ENCODE data around the gene TTC39B.

TTC39B gene

DNA sequence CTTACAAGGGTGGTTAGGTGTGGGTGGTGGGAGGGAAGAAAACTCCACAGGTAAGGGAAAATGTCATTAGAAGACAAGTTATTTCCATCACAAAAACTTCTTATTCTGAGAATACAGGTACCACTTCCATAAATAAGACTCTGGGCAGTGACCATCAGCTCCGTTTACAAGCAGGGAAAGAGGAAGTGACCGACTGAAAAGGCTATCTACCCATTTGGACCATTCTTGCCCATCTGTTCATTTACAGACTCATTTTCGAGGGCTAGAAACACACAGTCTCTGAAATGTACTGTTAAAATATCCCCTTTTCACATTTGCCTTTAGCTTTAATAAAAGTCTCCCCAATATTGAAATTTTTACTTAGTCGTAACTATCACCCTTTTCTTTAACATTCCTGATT is 79.5 kb downstream of the TTC39B start:
- no peak for DNase-seq (ENCODE audit: low read depth in 2 of 2)

DNA sequence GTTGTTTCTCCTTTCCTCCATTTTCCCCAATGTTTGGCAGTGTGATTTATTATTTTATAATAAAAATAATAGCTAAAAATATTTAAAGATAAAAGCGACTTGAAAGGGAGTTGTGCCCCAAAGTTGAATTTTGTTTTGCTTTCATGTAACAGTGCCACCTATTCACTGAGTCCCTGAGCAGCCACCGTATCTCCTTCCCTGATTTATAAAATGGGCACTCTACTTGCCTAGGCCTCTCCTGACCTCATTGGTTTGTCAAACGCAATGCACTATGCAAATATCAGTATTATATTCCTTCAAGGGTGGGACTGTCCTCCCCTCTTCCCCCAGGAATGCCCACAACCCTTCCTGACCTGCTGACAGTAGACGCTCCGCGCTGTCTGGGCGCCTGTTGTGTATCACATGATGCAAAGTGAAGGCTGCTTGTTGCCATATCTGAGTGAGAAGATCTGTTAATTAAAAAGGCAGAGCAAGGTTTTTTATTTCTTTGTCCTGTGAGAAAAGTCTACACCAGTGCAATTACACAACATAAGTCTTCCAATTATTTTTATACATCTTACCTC is 81.4 kb downstream of the TTC39B start:
- no peak for DNase-seq (ENCODE audit: low read depth in 2 of 2)

DNA sequence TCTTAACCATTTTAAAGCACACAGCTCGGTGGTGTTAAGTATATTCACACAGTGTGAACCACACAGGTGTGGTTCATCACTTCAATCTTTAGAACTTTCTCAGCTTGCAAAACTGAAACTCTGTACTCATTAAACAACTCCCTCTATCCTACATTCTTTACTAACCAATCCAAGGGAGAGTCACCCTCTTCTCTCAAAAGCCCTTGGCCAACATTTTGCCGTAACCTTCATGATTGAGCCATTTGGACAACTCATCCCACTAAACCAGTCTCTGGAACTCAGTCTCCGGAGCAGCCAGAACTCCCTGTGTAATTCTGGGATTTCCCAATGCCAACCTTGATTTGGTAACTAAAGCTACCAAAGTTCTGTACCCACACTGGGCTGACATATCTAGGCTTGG is 84.7 kb downstream of the TTC39B start:
- DNase-seq (ENCODE audit: low read depth in 2 of 2), result no peak

DNA sequence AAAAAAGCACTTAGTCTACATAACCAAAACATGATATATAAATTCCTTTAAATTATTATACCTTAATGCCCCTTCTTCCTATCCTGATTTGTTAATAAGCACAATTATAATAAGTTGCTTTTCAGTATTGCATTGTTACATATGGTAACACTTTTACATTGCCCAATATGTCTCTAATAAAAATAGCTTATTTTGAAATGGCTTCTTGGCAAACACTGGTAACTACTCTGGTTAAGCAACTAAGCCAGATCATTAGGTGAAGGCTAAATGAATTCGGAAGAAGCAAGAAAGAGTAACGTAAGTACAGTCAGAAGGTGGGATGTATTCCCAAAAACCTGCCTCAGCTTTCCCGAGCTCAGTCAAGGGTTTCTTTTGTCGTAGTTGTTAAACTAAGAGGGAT is 85.3 kb downstream of the TTC39B start:
- no peak for DNase-seq (ENCODE audit: low read depth in 2 of 2)

DNA sequence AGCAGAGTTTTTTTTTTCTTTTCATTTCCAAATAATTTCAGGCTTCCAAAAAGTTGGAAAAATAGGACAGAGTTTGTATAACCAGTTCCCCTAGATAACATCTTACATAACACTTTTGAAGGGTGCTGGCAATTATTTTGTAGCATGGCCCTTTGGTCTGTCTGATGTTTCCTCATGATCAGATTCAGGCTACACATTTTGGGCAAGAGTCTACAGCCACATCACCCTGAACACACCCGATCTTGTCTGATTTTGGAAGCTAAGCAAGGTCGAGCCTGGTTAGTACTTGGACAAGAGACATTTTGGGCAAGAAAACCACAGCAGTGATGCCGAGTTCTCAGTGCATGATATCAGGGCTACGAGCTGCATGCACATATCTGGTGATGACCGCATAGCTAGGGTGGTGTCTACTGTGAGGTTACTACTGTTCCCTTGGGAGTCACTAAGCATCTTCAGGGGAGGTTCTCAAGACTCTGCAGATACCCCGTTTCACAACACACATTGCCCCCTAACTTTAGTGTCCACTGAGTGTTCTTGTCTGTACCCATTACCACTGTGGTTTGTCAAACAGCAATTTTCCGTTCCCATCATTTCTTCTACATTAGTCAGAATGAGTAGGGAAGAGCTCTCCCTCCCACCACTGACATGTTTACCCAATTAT is 86.2 kb downstream of the TTC39B start:
- peak; percentile 29 to 37 for DNase-seq (ENCODE audit: low read depth in 2 of 2)

DNA sequence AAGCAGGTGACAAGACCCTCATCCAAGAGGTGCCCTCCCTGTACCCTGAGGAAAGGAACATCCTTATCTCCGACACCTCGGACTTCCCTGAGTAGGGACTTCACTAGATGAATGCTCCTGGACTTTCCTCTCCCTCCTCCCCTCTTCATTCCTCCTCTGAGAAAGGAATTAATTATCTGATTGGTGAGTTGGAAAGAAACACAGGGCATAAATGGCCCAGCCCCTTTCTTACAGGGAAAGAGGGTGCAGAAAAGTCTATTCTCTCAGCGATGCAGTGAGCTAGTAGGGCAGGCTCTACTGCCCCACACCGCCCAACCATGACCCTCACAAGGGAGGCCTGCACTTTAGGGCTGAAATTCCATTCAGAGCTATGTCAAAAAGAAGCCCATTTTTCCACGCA is 87.5 kb downstream of the TTC39B start:
- DNase-seq (ENCODE audit: low read depth in 2 of 2), result no peak

DNA sequence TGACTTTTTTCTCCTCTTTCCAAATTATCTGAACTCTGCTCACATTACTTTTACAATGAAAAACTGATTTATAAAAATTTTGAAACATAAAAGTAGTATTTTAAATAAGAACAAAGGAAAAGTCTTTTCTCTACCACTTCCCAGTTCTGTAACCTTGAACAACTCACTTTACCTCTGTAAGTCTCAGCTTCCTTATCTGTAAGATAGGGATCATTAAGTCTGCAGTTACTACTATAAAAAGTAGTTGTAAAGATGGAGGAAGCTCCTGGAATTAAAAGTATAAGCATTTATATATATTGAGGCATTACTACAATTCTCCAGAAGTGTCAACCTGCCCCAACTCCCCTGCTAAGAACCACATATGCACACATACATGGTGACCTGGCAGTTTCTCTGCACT is 88.0 kb downstream of the TTC39B start:
- no peak for DNase-seq (ENCODE audit: low read depth in 2 of 2)

DNA sequence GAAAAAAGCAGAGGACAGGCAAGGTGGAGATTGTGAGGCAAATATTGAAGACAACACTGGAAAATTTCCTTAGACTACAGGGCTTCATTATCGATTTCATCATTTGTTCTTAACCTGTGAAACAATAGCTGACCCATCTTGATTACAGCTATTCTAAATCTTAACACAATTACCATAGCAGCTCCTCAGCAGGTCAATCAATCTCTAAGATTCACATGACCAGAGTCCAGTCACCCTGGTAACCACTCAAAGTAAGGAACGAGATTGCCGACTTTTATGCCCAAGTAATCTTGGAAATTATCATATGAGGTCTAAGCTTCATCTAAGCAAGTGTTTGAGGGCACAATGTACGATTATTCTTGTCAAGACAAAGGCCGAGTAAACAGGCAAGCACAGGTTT is 93.8 kb downstream of the TTC39B start:
- DNase-seq (ENCODE audit: low read depth in 2 of 2), result no peak

DNA sequence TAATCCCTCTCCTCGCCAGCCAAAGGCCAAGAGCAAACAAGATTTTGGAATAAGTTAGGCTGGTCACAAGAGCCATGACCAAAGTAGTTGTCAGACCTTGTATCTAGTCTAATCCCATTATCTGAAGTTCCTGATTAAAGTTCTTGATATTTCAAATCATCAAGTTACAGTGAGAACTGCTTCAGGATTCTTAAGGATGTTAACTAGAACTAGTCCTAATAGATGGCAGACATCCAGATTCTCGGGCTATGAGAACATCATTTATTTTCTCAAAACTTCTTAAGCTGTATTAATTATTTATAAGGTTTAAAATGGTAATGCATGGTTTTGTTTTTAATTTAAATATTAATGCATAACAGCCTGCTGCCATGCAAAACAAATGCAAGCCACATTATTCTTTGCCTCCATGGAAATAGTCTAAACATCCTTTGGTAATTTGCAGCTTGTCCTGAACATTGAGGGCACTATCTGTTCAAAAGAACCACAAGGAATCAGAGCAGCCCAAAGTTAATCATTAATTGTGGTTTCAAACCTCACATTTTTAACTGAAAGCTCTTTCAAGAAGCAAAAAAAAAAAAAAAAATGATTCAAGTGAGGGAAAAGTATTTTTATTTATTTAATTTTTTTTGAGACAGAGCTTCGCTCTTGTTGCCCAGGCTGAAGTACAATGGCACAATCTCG is 95.1 kb downstream of the TTC39B start:
- peak; percentile 28 to 37 for DNase-seq (ENCODE audit: low read depth in 2 of 2)

DNA sequence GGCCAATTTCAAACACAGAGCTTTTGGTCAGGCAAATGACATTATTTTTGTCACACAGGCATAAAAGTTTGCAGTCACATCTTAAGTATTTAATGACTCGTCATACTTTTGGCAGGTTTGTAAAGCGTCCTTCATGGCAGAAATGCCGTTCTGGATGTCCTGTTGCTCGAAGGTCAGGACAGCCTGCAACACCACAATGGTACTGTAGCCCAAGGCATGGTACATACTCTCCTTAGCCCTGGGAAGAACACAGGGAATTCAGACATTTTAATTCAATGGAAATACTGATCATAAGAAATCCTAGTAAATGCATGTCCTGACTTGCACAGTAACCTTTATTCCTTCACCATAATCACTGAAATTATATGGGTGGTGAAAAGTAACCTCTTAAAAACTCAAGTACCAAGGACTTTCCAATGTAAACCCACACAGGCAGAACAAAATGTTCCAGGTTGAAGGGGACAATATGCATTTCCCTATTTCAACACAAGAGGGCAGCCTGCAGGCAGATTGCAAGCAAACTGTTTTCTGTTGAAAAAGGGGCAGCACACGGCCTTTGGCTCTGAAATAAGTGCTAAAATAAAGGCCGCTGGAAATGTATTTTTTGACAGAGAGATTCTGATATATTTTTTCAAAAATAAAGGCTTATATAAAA is 95.7 kb downstream of the TTC39B start:
- DNase-seq (ENCODE audit: low read depth in 2 of 2), result peak; percentile 32 to 35

DNA sequence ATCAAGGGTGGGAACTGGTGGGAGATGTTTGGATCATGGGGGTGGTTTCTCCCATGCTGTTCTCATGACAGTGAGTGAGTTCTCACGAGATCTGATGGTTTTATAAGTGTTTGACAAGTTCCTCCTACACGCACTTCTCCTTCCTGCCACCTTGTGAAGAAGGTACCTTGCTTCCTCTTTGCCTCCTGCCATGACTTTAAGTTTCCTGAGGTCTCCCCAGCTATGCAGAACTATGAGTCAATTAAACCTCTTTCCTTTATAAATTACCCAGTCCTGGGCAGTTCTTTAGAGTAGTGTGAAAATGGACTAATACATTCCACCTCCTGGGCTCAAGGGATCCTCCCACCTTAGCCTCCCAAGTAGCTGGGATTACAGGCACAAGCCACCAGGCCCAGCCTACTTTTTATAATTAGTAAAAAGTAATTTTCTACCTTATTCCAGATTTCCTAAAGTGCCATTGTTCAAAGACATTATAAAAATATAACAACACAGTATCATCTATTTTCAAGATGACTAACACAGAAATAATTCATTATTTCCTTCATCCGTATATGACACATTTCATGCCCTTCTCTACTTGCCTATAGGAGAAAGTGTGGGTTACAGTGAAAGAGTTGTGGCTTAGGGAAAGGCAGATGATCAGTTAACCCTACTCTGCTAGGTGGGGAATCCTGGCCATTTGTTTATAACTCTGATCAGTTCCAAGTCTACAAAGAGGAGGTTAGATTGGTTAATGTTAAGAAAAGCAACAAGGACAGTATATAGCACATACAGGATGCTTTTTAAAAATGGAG is 99.9 kb downstream of the TTC39B start:
- no peak for DNase-seq (ENCODE audit: low read depth in 2 of 2)

DNA sequence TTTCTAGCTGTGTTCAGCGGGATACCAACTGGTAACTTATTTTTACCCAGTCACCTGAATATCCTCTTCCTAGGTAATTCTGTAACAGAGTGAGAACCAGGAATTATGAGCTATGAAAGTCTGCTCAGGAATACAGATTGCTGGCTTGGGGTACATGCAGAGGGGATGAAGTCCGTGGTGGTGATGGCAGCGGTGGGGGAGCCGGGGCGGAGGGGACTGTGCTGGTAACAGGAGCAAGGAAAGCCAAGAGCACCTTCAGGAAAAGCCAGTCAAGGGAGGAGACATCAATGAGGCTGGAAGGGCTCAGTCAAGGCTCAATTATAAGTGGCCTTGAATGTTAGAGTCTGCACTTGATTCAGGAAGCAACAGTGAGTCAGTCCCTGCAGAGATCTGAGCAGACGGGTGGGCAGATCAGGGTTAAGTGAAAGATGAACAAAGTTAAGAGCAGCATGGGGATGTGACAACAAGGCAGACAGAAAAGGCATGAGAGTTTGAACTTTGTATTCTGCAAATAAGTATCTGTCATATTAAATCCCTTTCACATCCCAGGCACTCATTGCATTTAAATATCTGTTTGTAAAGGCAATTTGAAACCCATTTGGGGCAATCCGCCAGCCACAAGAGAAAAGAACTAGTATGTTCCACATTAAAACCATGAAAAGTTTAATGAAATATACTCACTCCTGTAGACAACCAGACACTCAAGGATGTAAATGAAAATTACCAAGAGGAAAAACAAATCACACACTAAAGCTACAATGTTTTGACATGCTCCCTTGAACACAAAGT is 101.2 kb downstream of the TTC39B start:
- no peak for DNase-seq (ENCODE audit: low read depth in 2 of 2)

DNA sequence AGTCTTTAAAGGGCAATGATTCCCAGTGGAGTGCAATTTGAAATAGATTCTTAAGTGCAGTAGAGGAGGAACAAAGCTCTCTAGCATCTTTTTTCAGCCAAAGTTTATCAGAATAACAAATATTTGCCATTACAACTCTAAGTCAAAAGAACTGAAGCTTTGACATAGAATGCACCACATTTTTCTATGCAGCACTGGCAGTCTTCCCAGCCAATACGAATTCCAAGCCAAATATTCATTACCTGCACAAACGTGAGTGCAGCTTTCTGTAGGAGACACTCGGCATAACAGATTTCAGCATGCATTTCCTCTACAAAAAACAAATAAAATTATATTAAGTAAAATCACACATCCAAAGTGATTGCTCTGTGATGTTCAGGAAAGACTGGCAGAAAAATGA is 103.4 kb downstream of the TTC39B start:
- no peak for DNase-seq (ENCODE audit: low read depth in 2 of 2)

DNA sequence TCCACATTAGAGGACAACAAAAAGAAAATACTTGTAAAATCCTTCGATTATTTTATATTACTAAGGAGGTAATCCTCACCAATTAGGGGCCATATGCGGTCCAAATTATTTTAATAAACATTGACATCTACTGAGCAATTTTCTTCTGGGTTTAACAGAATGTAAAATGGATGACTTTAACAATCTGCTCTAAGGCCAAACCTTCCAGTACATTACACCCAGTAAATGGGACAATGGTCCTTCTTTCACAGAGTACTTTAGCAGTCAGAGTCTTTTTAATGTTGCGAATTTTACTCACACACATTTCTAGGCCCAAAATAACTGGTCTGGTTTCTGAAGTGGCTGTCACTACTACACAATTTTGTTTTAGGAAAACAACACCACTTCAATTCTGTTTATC is 106.9 kb downstream of the TTC39B start:
- no peak for DNase-seq (ENCODE audit: low read depth in 2 of 2)

DNA sequence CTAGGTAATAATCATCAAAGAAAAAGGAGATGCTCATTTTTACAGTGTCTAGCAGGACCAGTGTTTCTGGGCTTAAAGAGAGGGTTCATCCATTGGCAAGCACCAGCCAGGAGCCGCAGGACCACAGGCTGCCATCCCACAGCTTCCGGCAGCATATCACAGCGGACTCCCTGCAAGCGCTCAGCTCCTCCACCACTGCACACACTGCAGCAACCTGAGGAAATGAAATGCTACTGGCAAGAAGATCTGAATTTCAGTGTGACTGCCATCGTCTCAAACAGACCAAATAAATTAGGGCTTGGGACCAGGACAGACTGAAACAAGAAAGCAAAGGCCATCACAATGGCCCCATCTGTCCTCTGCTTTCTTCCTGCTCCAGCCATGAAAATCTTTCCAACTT is 114.2 kb downstream of the TTC39B start:
- no peak for DNase-seq (ENCODE audit: low read depth in 2 of 2)

DNA sequence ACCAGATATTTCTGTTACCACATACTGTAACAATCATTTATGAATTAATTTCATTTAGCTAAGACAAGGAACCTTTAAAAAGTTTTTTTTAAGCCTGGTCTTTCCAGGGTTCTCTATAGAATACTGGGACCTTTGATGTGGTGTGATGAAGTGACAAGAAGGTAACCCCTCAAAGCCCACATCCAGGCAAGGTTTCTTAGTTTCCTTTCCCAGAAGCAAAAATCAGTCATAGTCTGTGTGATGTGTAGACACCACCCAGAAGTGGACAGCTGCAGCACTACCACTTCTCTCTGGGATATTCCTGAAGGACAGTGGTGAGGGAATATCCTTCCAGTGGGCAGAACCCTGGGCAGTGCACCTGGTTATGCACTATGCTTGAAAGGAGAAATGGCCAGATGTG is 115.6 kb downstream of the TTC39B start:
- DNase-seq (ENCODE audit: low read depth in 2 of 2), result no peak

DNA sequence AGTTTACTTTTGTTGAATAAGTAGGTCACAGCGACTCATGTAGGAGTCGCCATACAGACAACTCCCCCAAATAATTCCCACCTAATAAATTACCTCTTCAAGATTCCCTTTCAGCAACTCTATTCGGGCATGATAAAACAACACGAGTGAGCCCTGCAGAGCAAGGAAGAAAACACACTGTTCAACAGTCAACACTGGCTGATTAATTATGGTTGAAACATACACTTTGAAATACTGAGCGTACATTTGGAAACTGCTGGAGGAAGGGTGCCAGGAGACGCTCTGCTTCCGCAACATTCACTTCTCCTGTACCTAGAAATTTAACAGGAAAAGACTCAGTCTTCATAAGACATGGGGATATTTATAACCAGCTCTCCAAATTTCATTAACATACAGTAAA is 117.5 kb downstream of the TTC39B start:
- DNase-seq (ENCODE audit: low read depth in 2 of 2), result no peak

DNA sequence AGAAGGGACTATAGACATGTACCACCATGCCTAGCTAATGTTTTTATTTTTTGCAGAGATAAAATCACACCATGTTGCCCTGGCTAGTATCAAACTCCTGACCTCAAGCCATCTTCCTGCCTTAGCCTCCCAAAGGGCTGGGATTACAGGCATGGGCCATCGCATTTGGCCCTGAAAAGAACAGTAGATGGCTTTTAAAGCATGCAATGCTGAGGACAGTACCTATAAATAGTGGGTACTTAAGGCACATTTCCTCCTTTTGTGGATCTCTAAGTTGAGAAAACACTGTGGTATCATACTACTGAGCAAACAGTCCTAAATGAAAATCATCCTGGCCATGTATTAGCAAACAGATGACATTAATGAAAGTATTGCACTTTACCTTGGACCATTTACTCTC is 119.4 kb downstream of the TTC39B start:
- DNase-seq (ENCODE audit: low read depth in 2 of 2), result no peak

DNA sequence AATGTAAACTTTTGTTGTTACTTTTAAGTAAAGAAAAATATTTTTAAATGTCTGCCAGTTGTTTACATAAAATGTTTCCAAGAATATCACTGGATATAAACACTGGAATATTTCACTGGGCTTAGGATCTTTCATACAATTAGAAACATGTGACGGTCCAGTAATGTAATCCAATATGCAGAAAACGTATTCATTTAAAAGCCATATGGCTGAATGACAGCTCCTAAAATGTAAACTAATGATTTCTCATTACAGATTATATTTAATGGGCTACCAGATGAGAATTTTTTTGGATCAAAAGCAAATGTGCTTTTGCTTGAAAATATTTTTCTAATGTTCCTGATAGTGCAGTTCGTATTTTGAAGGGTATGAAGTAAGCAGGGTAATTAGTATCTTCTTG is 124.3 kb downstream of the TTC39B start:
- DNase-seq (ENCODE audit: low read depth in 2 of 2), result no peak

DNA sequence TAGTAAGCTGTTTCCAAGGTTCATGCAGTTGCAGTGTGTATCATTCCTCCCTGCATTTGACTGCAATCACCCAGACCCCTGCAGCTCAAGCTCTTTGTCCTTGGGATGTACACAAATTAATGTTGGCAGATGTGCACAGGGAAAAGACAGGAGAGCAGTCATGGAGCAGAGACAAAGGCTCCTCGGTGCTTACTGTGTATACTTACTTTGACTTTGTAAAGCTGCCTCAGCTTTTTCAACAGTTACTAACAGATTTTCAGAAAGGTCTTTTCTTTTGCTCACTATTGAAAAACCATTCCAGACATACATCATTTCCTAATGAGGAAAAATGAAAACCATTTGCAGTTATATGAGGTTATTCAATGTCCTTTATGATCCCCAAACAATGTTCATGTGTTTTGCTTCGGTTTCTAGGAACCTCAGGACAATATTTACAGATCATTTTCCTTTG is 124.9 kb downstream of the TTC39B start:
- DNase-seq (ENCODE audit: low read depth in 2 of 2), result no peak

DNA sequence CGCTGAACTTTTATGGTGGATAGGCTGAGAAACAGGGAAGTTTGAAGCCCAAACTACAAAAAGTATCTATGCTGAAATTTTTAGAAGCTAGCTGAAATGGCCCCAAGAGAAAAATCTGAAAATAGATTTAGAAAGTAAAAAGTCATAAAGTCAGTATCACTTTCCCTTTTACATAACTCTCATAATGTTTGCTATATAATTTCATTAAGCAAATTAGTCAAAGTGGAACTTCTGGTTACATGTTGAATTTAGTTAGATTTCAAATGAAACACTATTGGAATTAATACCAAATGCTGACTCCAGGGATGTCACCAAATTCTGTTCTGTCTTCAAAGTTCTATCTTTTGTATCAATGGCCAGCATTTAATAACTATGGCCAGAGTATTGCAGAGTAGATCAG is 126.9 kb downstream of the TTC39B start:
- no peak for DNase-seq (ENCODE audit: low read depth in 2 of 2)
